Activated naive CD4-positive, alpha-beta T cell treated with anti-CD3 and anti-CD28 coated beads, Interleukin-2, amount 50 U/mL, for 16 hours (primary cell): ENCODE results near the gene CARS1.

Source experiments
- DNase-seq: peaks from one replicate; pipeline ENCODE4 v3.0.0-alpha.2; 2020

Gene CARS1

GRCh38 chr11:3057069-3057963, at the start of gene CARS1:
Gene CARS1, minus strand, starts transcription at chr11:3057423. Its CDS starts 56 bp downstream, at chr11:3057367.
- DNase-seq: peak; percentile 95

DNA sequence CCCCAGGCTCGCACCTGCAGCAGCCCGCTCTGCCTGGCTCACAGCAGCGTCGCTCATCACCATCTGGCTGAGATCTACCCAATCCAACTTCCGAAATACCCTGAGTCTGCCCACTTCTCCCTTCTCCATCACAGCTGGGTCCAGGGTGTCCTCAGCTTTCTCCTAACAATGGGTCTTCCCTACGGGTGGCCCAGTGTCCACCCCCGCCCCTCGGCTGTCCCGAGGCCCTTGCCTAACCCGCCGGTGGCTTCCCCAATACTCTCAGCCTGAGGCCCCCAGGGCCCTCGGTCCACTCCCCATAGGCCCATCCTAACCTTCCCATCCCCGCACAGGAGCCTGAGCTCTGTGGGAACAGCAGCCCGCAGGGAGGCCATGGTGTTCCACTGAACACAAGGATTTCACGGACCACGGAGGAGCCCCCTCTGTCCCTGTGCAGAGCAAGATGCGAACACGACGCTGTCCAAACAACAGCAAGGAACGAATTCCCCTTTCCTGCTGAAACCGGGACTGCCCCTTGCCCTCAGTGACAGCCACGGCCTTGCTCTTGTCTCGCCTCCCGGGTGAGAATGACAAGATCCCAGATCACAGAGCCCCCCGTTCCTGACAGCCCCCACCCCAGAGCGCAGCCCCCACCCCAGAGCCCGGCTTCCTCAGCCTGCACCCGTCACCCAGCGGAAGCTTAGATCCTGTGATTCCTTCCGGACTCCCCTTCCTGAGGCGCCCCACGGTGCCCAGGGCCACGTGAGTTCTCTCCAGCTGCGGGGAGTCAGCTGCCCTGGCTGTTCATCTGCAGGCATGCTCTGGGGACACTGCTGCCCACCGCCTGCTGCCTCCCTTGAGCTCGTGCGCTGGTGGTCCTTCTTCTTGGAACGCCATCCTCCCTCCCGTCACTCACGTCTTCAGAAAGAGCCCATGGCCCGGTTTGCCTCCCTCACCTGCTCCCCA, 48.8 kb upstream of the CARS1 start:
- no peak for DNase-seq

DNA sequence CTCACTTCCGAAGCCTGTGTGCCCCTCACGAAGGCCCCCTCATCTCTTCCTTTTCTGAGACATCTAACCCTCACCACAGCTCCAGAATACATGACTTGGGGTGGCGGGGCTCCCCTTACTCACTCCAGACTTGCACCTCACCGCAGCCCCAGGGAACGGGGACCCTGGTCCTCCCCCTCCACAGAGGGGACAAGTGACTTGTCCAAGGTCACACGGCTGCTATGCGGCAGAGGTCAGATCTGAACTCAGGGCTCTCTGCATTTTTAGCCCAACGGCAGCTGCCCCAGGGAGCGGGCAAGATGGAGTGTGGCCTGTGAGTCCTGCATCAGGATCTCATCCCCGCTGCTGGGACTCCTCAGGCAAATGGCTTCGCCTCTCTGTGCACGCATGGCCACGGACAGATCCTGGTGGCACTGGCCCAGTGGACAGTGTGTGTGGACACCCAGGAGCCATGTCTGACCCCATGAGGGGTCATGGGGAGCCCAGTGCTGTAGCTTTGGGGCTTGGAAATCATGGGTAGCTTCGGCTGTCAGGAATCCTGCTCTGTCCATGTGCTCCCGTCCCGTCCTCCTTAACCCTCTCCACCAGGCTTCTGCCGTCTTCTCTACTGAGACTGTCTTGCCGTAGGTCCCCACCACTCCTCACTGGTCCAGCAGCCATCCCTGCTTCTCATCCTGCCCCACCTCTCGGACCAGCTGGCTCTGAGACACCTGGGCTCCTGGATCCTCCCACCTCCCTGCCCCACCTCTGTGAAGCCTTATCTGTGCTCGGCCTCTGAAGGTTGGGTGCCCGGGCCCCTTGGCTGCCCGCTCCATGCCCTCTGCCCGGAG, 48.0 kb upstream of the CARS1 start:
- DNase-seq: no peak

GRCh38 chr11:3104051-3104714, 47.0 kb upstream of the CARS1 start:
- DNase-seq: no peak

- DNase-seq: no peak
Observed at GRCh38 chr11:3103076-3103475, 45.9 kb upstream of the CARS1 start.

DNA sequence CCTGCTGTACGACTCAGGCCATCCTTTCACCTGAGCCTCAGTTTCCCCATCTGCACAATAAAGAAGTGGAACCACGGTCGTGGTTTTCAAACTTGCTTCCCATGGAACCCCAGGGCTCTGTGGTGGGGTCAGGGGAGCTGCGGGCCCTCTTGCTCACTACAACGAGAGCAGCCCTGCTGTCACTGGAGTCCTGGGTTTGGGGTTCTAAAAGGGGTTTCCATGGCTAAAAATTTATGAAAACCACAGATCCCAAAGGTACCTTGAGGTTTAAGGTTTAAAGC, 45.4 kb upstream of the CARS1 start:
- no peak for DNase-seq

DNA sequence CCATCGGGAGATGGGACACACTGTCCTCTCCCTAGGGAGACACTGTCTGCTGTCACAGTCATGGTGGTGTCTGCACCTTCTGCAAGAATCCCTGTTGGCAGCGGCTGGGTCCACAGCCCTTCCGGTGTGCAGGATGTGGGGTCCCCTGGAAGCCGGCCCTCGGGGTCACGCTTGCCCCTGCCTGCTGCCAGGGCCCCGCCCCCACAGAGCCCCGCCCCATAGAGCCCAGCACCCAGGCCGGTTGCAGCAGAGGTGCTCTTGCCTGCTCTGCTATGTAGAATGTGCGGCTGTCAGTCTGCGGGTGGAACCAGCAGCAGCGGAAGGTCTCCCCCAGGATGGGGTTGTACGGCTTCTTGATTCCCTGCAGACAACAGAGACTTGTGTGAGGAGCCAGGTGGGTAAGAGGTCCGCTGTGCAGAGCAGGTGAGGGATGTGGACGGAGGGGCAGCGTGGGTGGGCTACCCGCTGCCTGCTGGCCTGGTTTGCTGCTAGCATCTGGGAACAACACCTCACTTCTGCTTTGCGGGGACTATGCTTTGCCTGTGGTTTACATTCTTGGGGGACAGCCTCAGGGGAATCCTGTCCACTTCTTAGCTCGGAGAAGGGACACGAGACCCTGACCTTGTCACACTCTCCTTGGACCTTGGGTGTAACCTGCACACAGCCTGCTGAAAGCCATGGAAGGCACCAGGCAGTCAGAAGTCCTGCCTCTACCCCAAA, 44.9 kb upstream of the CARS1 start:
- no peak for DNase-seq

- DNase-seq: no peak
Observed at GRCh38 chr11:3099178-3099577, 42.0 kb upstream of the CARS1 start.

DNA sequence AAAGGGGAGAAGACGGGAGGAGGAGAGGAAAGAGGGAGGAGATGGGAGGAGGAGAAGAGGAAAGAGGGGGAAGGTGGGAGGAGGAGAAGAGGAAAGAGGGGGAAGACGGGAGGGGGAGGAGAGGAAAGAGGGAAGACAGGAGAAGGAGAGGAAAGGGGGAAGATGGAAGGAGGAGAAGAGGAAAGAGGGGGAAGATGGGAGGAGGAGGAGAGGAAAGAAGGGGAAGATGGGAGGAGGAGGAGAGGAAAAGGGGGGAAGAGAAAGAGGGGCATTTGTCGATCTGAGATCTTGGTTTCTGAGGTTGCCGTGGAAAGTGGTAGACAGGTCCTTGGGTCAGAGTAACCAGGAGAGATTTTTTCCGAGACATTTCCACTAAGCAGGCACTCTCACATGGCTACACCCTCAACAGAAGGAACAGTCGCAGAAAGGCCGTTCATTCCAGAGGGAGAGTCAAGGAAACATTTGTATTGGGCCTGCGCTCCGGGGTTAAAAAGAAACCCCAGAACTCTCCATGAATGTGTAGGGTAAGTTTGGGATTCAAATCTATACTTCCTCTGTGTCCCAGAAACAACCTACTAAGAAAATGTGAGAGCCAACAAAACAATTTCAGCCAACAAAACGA, 39.8 kb upstream of the CARS1 start:
- no peak for DNase-seq

GRCh38 chr11:3095712-3096361, 38.6 kb upstream of the CARS1 start:
- DNase-seq: no peak

DNA sequence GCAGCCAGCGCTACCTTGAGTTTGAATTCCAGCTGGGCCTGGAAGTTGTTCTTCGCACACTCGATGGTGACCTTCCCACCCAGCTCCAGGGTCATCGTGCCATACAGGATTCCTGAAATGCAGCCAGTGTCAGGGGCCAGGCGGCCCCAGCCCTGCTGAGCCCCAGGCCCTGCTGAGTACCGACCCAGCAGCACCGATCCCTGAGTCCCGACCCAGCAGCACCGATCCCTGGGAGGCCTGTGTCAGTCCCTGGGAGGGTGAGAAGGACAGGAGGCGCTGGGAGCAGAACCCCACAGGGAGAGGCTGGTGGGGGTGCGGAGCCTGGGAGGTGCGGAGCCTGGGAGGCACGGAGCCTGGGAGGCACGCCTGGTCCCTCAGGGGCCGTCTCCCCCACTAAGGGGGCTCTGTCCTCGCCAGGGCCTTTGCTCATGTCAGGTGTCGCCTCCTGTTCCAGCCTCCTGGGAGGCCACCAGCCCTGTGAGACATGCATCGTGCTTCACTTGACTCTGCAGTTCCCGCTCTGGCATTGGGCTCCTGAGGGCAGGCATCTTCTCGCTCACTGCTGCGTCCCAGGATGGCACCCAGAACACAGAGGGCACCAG, 37.1 kb upstream of the CARS1 start:
- DNase-seq: no peak

DNA sequence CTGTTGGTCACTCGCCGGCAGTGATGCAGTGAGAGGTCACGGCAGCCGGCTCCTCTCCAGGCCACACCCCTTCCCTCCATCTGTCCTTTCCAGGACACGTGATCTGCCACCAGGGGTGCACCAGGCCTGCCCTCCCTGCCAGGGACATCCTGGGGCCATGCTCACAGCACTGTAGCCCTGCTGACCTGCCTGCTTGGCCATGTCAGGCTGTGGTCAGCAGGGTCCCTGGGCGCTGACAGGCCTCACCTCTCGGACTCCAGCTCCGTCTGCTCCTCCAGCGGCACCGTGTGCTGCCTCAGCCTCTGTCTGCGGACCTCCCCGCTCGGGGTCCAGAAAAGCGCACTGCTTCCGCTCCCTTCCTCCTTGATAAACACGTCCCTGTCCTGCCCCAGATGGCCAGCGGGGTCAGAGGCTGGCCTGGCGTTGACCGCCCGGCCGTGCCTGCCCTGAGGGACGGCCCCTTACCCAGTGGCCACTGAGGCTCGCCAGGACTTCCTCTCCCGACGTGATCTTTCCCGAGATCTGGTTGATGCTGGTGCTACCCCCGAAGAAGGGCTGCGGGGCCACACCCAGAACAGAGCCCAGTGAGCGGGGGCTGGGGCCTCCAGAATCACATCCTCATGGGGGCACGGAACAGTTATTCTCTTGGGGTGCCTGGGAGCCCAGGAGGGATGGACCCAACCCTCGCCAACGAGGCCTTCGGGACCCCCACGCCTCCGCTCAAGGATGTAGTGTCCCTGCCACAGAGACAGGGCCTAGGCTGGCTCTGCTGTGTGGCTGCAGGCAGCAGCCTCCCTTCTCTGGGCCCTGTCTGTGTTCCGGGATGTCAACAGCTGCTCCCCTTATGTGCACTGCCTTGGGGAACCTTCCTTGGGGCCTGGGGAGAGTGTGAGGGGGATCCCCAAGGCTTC, 36.3 kb upstream of the CARS1 start:
- DNase-seq: no peak

- DNase-seq: no peak
Observed at GRCh38 chr11:3092603-3093141, 35.4 kb upstream of the CARS1 start.

DNA sequence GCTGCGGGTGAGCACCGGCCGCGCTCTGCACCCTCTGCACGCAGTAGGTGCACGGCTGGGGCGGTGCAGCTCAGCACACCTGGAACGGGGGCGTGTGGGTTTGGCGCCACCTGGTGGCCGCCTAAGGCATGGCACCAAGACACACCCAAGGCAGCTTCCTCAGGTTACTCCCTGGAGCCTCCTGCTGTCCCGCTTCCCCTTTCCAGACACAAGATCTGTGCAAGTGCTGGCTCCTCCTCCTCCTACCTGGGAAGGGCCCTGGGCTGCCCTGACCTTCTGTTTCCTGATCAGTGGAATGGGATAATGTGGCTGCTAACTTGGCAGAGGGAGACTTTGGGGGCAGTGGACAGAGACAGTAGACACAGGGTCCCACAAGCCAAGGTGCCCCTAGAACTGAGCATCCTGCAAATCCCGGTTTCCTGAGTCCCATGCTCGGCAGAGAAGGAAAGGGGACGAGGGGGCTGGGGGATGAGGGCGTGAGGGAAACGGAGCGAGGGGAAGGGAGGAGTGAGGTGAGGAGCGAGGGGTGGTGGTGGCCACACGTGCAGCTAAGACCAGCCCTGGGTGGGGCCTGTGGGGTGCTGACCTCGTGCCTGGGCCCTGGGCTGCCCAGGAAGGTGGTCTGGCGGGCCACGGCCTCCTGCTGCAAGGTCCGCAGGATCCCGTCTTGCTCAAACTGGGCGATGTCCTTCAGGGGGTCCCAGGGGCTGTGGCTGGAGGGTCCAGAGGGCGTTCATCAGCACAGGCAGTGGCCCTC, 34.8 kb upstream of the CARS1 start:
- peak; percentile 66 for DNase-seq

DNA sequence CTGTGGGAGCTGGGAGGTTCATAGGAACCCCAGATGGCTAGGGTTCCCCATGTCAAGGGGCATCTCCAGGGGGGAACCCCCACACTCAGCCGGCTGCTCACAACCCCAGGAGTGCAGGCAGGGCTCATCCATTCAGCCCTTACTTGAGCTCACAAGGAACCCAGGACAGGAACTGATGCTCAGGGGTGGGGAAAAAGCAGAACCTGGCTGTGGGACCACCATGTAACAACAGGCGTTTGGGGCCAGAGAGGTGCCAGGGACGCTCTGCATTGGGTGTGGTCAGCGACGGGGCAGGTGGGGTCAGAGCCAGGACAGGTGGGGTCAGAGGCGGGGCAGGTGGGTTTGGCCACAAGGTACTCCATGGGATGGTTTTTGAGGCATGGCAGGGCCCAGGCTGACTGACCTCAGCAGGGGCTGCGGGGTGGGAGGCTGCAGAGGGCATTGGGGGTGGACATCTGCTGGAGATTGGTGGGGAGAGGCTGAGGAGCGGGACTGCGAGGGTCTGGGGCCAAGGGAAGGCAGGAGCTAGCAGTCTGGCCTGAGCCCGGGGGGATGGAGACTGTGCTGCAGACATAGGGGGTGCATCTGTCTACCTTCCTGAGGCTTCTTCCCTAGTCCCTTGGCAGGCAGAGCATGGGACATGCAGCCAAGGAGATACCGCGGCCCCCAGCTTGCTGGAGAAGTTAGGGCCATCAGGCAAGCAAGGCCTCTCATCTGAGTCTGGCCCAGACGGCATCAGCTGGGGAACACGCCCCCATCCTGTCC, 34.0 kb upstream of the CARS1 start:
- DNase-seq: no peak

DNA sequence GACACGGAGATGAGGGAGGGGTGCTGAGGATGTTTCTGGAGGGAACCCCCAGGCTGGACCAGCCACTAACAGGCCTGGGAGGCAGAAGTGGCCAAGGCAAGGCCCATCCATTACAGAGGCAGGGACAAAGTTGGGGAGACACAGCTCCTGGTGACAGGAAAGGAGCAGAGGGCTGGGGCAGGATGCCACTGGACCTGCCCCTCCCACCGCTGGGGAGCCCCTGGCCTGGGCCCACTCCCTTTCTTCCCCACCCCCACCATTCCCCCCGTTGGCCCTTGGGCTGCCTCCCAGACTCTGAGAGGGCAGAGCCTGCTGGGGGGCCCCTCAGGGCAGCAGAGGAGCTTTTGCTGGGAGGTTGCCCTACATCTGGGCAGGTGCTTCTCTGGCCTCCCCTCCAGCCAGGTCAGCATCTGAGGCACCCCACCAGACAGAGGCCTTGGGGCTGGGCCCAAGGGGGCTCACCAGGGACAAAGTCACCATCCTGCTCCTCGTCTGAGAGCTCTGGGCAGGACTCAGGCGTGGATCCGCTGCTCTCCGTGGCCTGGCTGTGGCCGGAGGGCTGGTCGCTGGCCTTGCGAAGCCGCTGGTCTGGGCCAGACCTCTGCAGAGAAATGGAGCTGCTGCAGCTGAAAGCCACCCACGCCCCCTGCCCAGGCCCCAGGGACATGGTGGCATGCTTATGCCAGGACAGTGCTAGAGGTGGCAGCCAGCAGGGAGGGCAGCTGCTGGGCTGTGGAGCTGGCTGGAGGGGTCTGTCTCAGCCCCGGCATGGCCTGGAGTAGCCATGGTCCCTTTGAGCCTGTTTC, 33.1 kb upstream of the CARS1 start:
- DNase-seq: no peak
